Skeletal muscle cell (primary cell): ENCODE data around the gene SCG2.

Source experiments
- DNase-seq: peaks from one replicate; pipeline ENCODE4 v3.0.0-alpha.2; 2010; ENCODE audit warnings: low read depth
- H3K4me3 ChIP-seq: 2 replicates; pipeline ENCODE4 v1.5.1; 2011; ENCODE audit warnings: low read depth, mild to moderate bottlenecking, control low read depth, low read length, moderate library complexity

SCG2 gene

GRCh38 chr2:223587301-223587700, 14.9 kb downstream of the SCG2 start:
- DNase-seq, result no peak
- H3K4me3 ChIP-seq, result no peak overlapping the region

- DNase-seq, result peak; percentile 80
These were observed 15.9 kb downstream of the SCG2 start for GRCh38 chr2:223586261-223586660.

DNA sequence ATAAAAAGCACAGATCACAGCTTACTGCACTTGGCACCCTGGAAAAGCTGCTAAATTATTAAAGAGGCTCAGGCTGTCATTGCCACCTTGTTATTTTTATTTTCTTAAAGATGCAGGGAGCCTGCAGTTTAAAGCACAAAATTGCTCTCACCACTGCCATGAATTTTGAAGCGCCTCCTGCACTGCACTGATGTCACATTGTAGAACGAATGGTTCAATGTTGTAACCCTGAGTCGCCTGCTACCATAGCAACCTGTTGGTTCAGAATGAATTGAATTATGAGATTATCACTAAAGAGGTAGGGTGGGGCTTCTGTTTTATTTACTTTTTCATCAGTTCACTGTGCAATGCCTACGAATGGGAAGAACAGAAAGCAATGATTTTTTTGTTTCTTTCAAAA, 16.5 kb downstream of the SCG2 start:
- H3K4me3 ChIP-seq, result no peak overlapping the region
- DNase-seq, result no peak

More at GRCh38 chr2:223586261-223586660, 15.9 kb downstream of the SCG2 start:
- H3K4me3 ChIP-seq, result no peak overlapping the region

- no peak overlapping the region for H3K4me3 ChIP-seq
These were observed 20.2 kb downstream of the SCG2 start for GRCh38 chr2:223582001-223582400.

GRCh38 chr2:223580951-223581350, 21.2 kb downstream of the SCG2 start:
- peak overlapping the region; percentile 1 for H3K4me3 ChIP-seq
- peak; percentile 55 for DNase-seq

More at GRCh38 chr2:223582001-223582400, 20.2 kb downstream of the SCG2 start:
- no peak for DNase-seq

DNA sequence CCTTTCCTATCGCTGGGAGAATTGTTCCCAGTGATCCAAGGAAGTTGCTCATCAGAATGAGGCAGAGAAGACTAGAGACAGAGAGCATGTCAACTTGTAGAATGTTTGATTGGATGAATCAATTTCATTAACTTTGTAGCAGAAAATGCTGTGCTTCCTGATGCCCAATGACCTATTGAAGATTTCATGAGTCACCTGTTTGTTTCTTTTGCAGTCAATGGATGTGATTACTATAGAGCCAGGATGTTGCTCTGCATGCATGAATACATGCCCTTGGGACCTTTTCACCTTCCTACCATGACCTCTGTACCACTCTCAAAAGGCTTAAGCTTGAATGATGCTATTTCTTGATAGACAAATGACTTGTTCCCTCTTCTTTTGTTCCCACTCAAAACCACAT, 23.3 kb downstream of the SCG2 start:
- no peak for DNase-seq
- H3K4me3 ChIP-seq, result no peak overlapping the region

GRCh38 chr2:223576873-223577272, 25.3 kb downstream of the SCG2 start:
- peak; percentile 94 for DNase-seq

GRCh38 chr2:223570784-223571183, 31.4 kb downstream of the SCG2 start:
- no peak for DNase-seq
- no peak overlapping the region for H3K4me3 ChIP-seq

More at GRCh38 chr2:223576873-223577272, 25.3 kb downstream of the SCG2 start:
- no peak overlapping the region for H3K4me3 ChIP-seq

DNA sequence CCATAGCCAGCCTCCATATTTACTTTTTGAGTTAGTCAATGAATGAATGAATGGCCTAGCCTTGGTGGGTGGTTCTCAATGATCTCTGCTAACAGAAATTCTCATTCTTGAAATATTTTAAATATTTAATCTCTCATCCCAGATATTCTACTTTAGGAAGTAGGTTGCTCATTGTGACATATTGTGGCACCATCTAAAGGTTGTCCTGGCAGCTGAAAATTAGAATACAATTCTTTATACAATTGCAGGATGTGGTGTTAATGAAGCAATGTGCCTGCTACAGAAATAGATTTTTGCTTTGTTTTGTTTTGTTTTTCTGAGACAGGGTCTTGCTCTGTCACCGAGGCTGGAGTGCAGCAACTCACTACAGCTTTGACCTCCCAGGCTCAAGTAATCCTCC, 35.8 kb downstream of the SCG2 start:
- no peak for DNase-seq

DNA sequence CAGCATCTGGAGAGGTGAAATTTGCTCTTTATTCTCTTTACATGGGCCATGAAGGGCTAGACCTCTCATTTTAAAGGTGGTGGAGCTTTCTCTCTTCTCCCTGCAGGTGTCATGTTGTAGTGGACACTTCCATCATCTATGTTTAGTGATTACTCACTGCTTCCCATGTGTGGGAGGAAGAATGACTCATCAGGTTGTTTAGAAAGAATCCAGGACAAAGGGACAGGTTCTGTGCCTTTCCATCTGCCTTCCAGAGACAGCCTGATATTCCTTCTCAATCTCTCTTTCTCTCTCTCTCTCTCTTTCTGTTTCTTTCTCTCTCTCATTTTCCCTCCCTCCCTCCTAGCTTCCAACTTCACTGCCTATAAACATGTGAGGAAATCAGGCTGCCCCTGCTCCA, 38.7 kb downstream of the SCG2 start:
- DNase-seq, result no peak

More for the DNA sequence above, 35.8 kb downstream of the SCG2 start:
- H3K4me3 ChIP-seq, result no peak overlapping the region

GRCh38 chr2:223562078-223562477, 40.1 kb downstream of the SCG2 start:
- no peak overlapping the region for H3K4me3 ChIP-seq
- no peak for DNase-seq

More for the DNA sequence above, 38.7 kb downstream of the SCG2 start:
- no peak overlapping the region for H3K4me3 ChIP-seq

- DNase-seq, result no peak
- no peak overlapping the region for H3K4me3 ChIP-seq
These were observed 41.3 kb downstream of the SCG2 start for GRCh38 chr2:223560749-223561435.

GRCh38 chr2:223558970-223559369, 43.2 kb downstream of the SCG2 start:
- DNase-seq, result no peak
- H3K4me3 ChIP-seq, result no peak overlapping the region

GRCh38 chr2:223554923-223555322, 47.2 kb downstream of the SCG2 start:
- DNase-seq, result no peak
- no peak overlapping the region for H3K4me3 ChIP-seq

DNA sequence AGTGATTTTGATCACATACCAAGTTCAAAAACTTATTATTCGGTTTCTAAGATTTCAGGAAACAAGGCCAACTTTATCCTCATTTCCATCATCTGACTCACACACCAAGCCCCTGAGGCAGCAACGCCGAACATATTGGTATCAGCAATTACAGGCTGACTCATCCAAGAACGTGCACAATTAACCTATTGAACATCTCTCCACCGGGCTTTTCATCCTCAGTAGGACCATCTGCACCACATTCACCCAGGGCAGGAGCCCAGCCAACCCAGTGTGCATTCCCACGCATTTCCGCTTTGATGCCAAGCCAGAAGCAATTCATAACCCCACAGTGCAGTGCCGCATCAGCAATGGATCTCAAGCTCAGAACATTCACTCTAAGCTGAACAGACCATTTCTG, 52.9 kb downstream of the SCG2 start:
- H3K4me3 ChIP-seq, result no peak overlapping the region
- DNase-seq, result peak; percentile 81

- no peak for DNase-seq
- H3K4me3 ChIP-seq, result no peak overlapping the region
These were observed 54.0 kb downstream of the SCG2 start for GRCh38 chr2:223548194-223548593.
